Cortex of kidney (tissue), 1 donor: ENCODE data around the gene ZFHX3.

Experiments used
- DNase-seq: peaks from one replicate; lab custom pipeline; 2025; lab: John Stamatoyannopoulos, UW

Gene ZFHX3

DNA sequence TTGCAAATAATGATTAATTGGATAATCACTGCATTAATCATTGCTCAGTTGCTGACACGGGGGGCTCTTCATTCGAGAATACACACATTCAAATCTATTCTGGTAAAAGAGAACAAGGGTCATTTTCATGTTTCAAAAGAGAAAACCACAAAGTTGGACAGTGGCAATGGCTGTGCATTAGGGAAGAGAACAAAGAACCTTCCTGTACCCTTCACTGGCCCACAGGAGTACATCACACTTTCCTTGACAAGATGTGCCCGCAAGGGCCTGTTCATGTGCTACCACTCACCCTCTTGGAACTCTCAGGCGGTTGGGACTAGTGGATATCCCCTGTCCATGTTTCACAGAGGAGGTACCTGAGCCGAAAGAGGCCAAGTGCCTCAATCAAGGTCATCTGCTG, 223.2 kb downstream of the ZFHX3 start:
- DNase-seq: no peak

DNA sequence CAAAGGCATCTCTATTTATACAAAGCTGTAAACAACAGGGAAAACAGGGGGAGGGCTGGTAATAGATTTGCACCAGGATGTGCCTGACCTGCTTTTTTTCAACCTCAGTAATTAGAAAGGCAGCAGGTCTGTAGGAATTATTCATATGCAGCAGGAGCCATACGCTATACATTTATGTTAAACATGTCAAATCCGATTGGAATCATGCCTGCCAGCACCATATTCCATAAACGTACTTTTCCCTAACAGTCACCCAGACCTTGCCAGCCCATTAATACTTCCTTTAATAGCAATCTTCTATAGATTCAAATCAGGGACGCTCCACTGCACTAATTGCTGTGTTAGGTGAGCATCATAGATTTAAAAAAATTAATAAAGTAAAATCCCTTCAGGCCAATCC, 223.9 kb downstream of the ZFHX3 start:
- no peak for DNase-seq

DNA sequence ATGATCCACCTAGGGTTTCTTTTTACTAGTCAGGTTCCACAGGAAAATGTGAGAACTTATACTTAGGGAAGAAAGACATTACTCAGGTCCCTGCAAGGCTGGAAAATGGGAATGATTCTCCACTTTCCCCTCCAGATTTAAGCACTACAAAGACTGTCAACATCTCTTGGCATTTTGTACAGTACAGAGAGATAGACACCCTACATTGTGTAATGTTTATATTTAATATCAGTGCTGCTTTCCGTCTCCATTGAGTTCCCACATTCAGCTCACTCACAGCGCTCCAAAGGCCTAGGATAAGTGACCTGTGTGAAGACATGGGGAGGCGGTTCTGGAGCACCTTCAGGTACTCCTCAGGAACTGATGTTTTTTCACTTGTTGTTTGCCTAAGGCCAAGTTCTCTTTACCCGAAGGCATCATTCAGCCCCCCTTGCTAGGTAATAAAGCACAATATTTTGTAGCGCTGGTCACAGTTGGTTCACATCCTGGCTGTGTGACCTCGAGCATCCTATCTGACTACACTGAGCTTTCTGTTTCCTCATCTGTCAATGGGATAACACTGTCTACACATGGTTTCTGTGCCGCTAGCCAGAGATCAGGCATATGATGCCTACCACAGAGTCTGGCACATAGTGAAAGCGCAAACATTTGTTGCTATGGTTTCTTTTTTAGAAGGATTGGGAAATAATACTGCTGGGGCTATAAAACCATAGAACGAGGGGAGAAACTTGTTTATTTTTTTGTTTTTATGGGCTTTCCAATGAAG, 226.6 kb downstream of the ZFHX3 start:
- no peak for DNase-seq

DNA sequence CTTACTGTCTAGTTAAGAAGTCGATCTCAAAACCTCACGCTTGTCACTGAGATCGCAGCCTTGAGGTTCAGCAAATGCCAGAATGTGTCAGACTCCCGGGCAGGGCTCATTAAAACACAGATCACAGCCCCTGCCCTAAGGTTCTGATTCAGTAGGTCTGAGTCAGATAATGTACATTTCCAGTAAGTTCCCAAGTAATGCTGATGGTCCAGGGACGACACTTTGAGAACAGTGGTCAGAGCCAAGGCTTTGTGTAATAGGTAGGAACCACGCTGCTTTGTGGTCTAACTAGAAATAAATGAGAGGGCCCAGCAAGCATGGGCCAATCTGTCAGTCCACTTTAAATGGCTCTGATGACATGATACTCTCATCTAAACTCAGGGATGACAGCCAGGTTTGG, 228.6 kb downstream of the ZFHX3 start:
- DNase-seq: no peak

DNA sequence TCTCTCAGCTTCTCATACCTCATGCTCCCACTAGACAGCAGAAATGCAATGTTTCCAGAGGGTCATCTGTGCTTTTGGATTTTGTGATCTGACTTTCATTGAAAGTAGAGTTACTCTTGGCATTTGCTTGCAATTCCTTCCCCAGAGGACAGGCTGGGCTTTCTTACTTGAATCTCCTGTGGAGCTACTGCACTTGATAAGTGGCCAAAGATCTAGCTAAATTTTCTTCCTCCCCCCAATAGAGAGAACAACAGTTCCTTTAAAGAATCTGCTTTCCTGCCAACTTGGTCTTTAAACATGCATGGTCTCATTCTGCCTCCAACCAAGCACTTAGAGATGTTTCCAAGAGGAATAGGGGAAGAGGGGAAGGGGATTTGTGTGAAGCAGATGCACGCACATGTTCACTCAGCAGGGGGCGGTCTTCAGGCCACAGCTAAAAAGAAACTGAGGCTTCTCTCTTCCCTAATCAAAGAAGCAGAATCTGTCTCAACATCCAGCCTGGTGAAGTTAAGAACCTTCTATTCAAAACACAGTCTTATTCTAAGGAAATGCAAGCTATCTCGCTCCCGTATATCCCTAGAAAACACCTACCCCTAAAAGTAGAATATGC, 229.6 kb downstream of the ZFHX3 start:
- no peak for DNase-seq

DNA sequence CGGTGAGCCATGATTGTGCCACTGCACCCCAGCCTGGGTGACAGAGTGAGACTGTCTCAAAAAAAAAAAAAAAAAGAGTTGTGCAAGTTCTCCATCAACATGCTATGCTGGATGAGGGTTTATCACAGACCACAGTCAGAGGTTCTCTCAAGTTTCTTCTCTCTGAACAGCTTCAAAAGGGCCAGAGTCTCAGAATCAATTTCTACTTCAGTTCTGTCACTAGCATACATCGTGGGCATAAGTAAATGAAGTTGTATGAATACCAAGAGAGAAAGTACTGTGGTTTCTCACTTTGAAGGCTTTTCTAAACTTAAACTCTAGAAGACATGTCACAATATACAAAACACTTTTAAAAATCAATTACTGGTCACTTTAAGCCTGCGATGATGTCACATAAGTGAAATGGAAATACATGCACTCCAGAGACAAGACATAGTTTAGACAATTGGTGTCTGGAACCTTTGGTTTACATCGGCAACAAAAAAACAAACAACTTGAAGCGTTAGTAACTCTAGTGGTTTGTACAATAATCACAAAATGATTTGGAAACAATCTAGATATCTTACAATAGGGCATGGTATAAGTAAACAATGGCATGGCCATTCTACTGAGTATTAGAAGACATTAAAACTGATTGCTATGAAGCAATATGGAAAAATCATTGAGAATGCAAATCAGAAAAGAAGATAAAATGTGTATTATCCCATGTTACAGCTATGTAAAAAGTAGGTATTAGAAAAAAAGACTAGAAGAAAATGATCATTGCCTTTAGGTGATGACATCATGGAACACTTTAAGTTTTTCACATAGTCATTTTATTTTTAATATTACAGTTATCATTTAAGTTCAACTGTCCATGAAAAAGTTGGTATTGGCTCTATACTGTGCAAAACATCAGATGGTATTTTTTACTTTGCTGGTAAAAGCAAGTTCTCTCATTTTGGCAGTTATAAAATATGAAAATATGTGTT, 232.3 kb downstream of the ZFHX3 start:
- no peak for DNase-seq

DNA sequence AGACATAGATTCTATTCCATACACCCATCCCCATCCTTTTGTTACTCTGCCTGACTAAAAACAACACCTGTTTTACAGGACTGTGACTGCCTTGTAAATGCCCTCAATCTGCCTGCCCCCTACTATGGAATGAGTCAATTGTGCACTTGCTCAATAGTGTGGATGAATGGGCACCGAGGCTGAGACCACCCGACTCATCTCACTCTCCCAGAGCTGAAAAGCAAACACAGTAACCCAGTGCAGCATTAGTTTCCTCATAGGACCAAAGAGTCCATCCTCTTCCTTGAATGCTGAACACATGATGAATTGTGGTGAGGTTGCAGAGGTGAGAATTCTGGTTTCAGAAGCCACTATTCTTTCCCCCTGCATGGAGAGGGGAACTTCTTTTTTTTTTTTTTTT, 233.7 kb downstream of the ZFHX3 start:
- DNase-seq: no peak

DNA sequence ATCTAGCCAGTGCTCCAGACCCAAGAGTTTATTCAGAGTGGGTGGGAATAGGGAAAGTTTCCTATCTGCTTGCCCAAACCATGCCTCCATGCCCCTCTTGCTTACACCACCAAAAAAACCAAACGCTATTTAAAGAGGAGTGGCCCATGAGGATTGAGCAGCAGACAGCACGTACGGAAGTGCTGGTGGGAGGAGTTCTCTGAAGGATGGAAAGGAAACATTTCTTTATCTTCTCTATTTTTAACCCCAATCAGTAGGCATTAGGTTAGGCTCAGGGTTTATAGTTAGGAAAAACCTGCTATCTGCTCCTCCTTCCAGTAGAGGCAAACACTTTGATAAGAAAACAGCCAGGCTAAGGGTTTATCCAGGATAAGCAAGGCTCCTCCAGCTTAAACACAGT, 235.3 kb downstream of the ZFHX3 start:
- no peak for DNase-seq

DNA sequence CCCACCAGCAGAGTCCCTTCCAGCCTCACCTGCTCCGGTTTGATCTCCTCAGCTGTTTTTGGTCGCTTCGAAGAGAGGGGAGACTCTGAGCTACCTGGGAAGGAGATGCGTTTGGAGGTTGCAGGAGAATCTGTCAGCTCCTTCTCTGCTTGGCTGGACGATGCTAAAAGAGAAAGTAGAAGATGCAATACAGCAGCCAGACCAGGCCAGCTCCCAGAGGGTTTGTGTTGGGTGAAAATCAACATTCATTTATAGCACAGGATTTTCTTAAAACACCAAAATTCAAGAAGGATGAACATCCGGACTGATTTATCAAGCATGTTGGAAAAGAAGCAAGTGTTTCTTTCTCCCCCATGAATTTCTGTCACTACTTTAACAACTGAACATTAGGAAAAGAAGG, 236.1 kb downstream of the ZFHX3 start:
- DNase-seq: no peak

DNA sequence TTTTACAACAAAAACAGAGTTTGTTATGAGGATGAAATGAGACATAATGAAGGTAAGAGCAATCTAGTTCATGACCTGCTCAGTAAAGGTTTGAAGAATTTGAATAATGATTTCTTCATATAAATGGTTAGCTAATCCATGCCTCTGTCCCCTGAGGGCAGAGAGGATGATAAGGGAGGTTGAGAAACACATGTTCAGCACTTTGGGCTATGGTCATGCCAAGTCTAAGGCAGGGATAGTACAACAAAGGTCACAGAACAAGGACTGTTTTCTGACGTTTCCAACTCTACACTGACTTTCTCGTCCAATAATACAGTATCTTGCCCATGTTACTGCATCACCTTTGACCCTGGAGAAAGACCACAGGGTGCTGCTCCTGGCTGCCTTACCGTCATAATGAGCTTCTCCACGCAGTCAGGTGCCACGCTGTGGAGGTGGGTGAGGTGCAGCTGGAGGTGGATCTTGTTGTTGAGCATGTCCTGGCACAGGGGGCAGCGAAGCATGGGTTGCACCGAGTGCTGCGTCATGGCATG, 236.7 kb downstream of the ZFHX3 start:
- DNase-seq: no peak

DNA sequence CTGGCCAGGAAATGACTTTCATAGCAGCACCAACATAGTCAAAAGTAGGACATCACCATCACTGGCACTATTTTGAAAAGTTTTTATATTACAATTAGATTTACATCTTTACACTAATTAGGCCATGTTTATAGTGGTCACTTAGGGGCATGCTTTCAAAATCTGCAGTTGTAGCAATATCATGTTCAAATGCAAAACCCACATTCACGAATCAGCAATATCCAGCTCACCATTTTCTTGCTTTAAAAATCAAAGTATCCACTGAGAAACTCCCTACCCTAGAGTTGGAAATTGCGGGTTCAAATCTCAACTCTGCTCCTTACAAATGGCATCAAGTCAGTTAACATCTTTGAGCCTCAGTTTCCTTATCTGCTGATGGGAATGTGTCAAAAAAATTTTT, 237.4 kb downstream of the ZFHX3 start:
- DNase-seq: no peak

DNA sequence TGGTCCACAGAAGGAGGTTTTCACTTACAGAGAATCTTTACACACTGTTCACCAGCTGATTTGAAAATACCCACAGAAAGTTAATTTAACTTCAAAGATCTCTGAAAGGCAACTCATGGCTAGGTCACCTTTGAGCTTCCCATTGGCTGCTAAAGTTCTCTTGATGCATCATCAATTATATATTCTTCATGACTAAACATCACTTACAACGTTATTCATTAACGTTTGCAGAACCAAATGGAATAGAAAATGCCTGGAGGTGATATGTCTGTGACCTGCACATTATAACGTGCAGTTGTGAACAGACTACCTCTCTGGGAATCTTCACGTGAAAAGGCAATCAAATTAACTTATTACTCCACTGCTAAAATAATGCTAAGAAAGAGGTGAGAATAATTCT, 238.5 kb downstream of the ZFHX3 start:
- no peak for DNase-seq

DNA sequence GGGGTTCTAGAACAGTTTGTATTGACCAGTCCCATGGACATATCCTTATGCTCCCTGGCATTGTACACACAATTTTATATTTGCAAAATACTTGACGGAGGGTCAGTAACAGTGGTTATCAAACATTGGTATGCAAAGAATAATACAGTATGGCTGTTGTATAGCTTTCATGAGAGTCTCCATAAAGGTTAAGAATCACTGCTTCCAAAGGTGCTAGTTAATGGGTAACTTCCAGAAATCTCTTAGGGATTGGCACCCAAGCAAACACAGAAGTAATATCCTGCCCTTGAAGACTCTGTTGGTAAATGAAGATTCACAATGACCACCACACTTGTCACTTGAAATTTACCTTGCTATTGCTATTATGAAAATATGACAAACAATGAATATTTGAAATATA, 239.2 kb downstream of the ZFHX3 start:
- DNase-seq: no peak

DNA sequence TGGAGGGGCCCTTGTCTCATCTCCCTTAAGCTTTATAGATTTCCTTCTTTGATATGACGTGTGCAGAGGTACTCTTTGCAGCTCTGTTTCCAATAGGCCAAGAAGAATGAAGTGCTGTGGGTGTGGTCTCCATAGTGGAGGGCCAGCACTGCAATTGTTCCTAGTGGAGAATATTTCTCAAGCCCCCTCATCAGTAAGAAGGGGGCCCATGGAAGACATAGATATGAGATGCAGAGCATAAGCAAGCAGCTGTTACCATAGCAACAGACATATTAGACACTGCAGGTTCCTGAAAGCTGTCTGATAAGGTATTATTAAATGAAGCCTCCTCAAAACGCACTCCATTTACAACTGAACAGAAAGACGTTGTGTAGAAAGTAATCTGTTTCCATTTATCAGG, 240.7 kb downstream of the ZFHX3 start:
- no peak for DNase-seq

DNA sequence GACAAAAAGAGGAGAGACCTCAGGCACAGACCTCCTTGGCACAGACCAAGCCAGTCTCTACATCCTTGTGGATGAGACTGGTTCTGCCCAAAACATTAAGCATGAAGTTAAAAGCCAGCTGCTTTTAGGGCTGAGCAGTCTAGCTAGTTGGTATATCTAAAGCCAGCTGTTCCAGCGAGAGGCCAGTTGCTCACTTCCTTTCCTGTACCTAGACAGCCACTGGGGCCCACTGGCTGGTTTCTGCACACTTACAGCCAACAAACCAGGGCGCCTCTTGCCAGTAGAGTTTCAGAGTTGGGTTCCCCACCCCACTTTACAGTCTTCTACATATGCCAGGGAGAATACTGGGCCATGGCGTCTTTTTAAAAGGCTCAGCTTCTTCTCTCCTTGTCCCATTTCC, 242.4 kb downstream of the ZFHX3 start:
- no peak for DNase-seq

DNA sequence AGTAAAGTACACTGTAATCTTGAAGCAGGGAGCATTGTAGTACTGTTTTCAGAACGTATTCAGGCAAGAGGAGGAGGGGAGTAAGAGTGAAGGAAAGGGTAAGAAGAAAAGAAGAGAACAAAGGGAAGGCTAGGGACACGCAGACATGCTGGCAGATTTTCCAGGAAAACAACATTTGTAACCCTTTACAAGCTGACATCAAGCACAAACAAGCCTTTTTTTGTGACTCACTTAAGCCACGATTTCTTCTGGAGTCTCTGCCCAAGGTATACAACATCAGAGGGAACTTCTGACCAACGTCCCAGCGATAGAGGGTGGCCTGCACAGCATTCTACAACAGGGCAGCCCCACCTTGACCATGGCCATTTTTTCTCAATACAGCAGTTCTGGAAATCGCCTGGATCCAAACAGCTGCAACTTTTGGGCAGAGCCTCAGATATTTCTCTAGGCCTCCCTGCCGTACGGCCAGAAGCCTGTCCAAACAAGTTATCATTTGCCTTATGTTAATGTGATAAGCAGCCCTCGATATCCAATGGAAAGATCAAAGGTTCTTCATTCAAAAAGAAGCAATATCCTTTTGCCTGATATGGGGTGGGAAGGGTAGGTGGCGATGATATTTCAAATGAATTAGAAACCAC, 247.3 kb downstream of the ZFHX3 start:
- DNase-seq: no peak

DNA sequence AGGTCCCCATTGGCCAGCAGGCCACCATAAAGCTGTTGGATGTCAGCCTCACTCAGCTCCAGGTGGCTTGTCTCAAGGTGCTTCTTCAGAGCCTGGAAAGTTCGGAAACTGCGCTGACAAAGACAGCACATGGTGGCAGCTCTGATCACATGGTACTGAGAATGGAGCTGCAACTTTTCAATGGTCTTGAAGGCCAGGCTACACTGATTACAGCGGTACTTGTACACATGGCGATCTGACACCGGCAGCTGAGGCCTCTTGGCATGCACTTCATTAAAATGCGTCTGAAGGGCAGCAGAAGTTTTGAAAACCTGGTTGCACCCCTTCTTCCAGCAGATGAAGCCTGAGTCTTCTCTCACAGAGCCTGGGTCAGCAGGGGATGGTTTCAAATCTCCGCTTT, 249.7 kb downstream of the ZFHX3 start:
- no peak for DNase-seq

DNA sequence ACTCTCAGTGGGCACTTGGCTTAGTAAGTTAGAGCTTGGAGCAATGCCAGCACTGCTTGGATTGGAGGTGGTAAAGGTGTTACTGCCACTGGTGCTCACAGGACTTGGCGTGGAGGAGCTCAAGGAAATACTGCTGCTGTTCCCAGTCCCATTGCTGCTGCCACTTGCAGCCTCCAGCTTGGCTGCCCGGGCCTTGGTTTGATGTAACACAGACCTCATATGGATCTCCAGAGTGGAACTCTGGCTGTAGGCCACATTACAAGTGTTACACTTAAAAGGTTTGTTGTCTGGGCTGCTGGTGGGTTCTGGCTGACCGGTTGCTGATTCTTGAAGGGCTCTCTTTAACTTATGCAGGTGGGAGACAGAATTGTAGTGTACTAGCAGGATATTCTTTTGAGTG, 250.3 kb downstream of the ZFHX3 start:
- no peak for DNase-seq

DNA sequence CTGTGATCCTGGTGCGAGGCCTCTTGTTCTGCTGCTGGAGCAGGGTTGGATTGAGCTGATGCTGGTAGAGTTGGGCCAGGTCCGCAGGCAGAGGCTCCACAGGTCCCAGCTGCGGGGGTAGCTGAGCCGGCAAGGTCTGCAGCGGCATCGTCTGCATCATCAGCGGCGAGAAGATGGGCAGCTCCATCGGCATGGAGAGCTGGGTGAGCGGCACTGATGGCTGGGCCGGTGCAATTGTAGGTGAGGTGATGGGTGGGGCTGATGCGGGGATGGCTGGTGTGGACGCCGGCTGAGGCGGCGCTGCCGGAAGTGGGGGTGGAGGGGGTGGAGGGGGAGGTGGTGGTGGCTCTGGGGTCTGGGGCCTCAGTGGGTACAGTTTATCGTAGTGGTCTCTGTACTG, 251.7 kb downstream of the ZFHX3 start:
- DNase-seq: no peak

DNA sequence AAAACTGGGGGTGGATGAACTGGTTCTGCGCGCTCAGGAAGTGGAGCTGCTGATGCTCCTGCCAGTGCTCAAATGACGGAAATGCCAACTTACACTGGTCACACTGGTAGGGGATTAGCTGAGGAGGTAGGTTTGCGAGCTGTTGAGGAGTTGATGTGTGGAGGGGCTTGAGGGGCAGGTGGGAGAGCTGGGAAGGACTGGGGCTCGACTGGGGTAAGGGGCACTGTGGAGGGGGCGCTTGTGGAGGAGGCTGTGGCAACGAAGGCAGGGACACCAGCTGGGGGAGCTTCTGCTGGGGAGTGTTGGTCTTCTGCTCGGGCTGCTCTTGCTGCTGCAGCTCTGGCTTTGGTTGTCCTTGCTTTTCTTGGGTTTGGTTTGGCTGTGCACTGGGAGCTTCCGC, 252.9 kb downstream of the ZFHX3 start:
- DNase-seq: no peak

DNA sequence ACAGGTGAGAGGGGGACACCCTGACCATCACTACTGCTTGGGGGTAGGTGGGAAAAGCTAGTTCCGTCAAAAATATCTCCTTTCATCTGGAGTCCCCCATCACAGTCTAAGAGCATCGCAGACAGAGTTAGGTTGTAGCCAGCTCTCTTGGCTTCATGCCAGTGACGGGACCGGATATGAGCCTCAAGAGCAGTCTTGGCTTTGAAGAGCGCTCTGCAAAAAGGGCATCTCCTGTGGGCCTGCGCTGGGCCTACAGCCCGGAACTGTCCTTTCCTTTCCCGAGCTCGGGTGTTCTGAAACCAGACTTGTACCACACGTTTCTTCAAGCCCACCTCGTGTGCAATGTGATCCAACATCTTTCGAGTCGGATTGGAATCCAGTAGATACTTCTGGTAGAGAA, 253.6 kb downstream of the ZFHX3 start:
- DNase-seq: no peak

DNA sequence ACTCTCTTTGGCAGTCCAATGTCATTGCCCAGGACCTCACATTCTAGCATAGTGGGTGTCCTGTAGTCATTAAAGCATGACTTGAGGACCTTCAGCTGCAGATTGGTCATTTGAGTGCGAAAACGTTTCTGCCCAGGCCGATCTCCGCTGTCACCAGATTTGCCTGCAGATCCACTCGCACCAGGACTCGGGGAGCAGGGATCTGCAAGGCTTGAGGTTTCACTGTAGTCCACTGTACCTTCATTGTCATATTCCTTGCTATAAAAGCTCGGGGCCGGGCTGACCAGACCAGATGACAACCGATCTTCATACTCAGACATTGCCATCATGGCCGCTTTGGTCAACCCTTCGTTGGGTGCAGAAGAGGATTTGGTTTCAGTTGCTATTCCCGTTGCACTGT, 254.2 kb downstream of the ZFHX3 start:
- DNase-seq: no peak
